ENCODE measurements around the gene RAP1GAP.

The RAP1GAP gene

GRCh38 chr1:21562896-21563295, 106.3 kb downstream of the RAP1GAP start:
- no peak for DNase-seq (ENCODE audit: low read depth)
- TF ChIP-seq CTCF (conservative IDR thresholded peaks at IDR 0.05; ENCODE audit: control insufficient read depth, insufficient read depth, low read depth, low read length), result no peak
- H3K4me3 ChIP-seq (ENCODE audit: control insufficient read depth, low read depth, low read length), result no peak overlapping the region

- H3K4me3 ChIP-seq (ENCODE audit: control insufficient read depth, low read depth, low read length), result no peak overlapping the region
- no peak for DNase-seq (ENCODE audit: low read depth)
- no peak for TF ChIP-seq CTCF (conservative IDR thresholded peaks at IDR 0.05; ENCODE audit: control insufficient read depth, insufficient read depth, low read depth, low read length)
Measured at GRCh38 chr1:21560916-21561638, 108.1 kb downstream of the RAP1GAP start.

- no peak for DNase-seq (ENCODE audit: low read depth)
- TF ChIP-seq CTCF (conservative IDR thresholded peaks at IDR 0.05; ENCODE audit: control insufficient read depth, insufficient read depth, low read depth, low read length), result no peak
- no peak overlapping the region for H3K4me3 ChIP-seq (ENCODE audit: control insufficient read depth, low read depth, low read length)
Measured at GRCh38 chr1:21559788-21560567, 109.2 kb downstream of the RAP1GAP start.

GRCh38 chr1:21553116-21553926, 115.8 kb downstream of the RAP1GAP start:
- no peak overlapping the region for H3K4me3 ChIP-seq (ENCODE audit: control insufficient read depth, low read depth, low read length)
- peak; percentile 74 for DNase-seq (ENCODE audit: low read depth)
- no peak for TF ChIP-seq CTCF (conservative IDR thresholded peaks at IDR 0.05; ENCODE audit: control insufficient read depth, insufficient read depth, low read depth, low read length)

GRCh38 chr1:21552715-21553114, 116.4 kb downstream of the RAP1GAP start:
- DNase-seq (ENCODE audit: low read depth), result peak; percentile 92
- TF ChIP-seq CTCF (conservative IDR thresholded peaks at IDR 0.05; ENCODE audit: control insufficient read depth, insufficient read depth, low read depth, low read length), result no peak
- H3K4me3 ChIP-seq (ENCODE audit: control insufficient read depth, low read depth, low read length), result no peak overlapping the region

- no peak for DNase-seq (ENCODE audit: low read depth)
- H3K4me3 ChIP-seq (ENCODE audit: control insufficient read depth, low read depth, low read length), result no peak overlapping the region
- TF ChIP-seq CTCF (conservative IDR thresholded peaks at IDR 0.05; ENCODE audit: control insufficient read depth, insufficient read depth, low read depth, low read length), result no peak
Measured at GRCh38 chr1:21550866-21551475, 118.2 kb downstream of the RAP1GAP start.
